Hematopoietic multipotent progenitor cell treated with erythropoietin and hydrocortisone succinate and interleukin-3 and kit ligand, for 8 days (in vitro differentiated cells): ENCODE results near the gene MCMBP.
"Not testable (repeated sequence)": the region's sequence is repeated elsewhere in the genome, so short reads cannot be mapped to it uniquely, and the experiment has no call there.

Source experiments
- DNase-seq: peaks from one replicate; pipeline ENCODE4 v3.0.0-alpha.2; 2015

MCMBP gene, protein sequence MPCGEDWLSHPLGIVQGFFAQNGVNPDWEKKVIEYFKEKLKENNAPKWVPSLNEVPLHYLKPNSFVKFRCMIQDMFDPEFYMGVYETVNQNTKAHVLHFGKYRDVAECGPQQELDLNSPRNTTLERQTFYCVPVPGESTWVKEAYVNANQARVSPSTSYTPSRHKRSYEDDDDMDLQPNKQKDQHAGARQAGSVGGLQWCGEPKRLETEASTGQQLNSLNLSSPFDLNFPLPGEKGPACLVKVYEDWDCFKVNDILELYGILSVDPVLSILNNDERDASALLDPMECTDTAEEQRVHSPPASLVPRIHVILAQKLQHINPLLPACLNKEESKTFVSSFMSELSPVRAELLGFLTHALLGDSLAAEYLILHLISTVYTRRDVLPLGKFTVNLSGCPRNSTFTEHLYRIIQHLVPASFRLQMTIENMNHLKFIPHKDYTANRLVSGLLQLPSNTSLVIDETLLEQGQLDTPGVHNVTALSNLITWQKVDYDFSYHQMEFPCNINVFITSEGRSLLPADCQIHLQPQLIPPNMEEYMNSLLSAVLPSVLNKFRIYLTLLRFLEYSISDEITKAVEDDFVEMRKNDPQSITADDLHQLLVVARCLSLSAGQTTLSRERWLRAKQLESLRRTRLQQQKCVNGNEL

GRCh38 chr10:119872610-119872859 lies at the start of gene MCMBP:
Gene MCMBP (minus strand): TSS chr10:119872843. CDS start chr10:119872584, 259 bp downstream.
- no peak for DNase-seq

DNA sequence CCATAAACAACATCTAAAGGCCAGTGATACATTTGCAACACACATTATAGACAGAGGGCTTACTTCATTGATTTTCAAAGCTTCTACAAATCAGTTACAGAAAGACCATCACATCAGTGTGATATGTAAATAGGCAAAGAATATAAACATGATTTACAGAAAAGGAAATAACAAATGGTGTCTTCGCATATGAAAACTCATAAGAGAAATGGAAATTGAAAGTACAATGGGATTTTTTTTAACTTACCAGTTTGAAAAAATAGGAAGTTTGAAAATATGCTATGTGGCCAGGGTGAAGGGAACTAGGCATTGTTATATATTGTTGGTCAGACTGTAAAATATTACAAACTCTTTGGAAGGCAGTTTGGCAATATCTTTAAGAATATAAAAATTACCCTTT lies 47.2 kb upstream of the MCMBP start:
- DNase-seq: no peak

DNA sequence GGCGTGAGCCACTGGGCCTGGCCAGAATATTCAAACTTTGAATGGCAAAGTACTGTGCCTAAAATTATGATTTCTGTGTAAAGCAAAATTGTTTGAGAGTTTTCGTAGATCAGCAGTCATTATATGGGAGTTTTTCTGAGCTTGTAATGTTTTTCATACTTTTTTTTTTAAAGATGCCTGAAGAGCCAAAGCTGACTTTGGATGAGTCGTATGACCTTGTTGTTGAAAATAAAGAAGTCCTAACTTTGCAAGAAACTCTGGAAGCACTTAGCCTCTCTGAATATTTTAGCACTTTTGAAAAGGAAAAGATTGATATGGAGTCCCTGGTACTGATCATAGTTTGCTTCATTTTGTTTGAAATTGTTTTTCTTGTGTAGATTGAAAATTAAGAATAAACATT lies 46.6 kb upstream of the MCMBP start:
- no peak for DNase-seq

DNA sequence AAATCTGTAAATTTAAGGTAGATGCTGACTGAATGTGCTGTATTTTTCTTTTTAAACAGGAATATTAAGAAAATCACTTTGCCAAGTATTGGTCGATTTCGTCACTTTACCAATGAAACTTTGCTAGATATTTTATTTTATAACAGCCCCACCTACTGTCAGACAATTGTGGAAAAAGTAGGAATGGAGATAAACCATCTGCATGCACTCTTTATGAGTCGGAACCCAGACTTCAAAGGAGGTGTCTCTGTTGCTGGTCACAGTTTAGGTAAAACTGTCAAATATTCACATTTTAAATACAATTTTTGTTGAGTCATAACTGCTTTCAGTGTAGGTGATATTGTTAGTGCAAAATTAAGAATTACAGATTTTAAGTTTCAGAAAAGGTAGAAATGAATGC lies 45.1 kb upstream of the MCMBP start:
- DNase-seq: peak; percentile 26

GRCh38 chr10:119910689-119911088 lies 38.0 kb upstream of the MCMBP start:
- no peak for DNase-seq

GRCh38 chr10:119908166-119908565 lies 35.5 kb upstream of the MCMBP start:
- DNase-seq: no peak

- not testable (repeated sequence) for DNase-seq
Observed at GRCh38 chr10:119907695-119908094, 35.1 kb upstream of the MCMBP start.

GRCh38 chr10:119903946-119904666 lies 31.5 kb upstream of the MCMBP start:
- no peak for DNase-seq

DNA sequence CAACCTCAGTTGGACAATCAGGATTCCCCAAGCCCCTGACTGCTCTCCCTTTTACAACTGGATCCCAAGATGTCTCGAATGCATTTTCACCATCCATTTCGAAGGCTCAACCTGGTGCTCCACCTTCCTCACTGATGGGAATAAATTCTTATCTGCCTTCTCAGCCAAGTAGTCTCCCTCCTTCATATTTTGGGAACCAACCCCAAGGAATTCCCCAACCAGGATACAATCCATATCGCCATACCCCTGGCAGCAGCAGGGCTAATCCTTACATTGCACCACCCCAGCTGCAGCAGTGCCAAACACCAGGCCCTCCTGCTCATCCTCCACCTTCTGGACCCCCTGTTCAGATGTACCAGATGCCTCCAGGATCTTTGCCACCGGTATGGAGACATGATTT lies 25.9 kb upstream of the MCMBP start:
- DNase-seq: no peak

- no peak for DNase-seq
Observed at GRCh38 chr10:119896937-119897770, 24.5 kb upstream of the MCMBP start.

DNA sequence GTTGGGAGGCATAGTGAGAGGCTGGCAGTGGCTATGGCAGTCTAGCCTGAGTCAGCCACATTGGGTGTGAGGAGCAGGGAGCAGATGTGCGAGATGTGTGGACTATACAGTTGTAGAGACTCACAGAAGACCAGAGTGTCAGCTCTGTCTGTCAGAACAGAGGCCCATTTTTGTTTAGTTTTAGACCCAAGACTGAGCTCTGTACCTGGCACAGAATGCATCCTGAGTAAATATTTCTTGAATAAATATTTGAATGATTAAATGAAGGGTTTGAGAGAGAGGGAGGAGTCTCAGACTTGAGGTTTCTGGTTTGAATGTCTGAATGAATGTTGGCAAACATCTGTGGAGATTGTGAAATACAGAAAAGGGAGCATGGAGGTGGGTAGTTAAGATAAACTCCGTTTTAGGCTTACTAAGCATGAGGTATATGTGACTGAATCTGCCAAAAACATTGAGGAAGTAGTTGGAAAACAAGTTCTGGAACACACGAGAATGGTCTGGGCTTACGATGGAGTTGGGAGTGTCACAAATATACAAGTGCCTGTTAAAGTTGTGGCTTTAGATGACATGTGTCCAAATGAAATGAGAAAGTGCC lies 23.5 kb upstream of the MCMBP start:
- peak; percentile 62 for DNase-seq

DNA sequence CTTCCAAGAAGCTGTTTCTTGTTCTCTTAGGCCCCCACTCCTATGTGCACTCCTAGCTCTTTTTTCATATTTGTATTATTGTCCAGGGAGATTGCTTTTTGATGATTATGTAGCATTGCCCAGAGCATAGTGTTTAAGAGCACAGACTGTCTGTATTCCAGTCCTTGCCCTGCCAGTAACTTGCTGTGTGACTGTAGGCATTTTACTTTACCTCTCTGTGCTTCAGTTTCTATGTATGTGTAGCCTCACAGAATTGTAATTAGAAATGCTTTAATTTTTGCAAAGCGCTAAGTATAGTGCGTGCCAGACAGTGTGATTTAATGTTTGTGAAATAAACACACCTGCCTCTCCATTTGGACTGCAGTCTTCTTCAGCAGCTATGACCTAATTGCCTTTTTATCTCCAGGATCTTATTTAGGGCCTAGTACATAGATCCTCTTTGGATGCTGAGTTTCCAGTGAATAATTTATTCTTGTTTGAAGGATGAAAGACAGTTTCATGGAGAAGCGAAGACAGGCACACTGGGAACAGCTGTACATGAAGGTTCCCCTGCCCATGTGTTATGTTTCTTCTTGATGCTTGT lies 21.3 kb upstream of the MCMBP start:
- no peak for DNase-seq

GRCh38 chr10:119893074-119893473 lies 20.4 kb upstream of the MCMBP start:
- DNase-seq: no peak

DNA sequence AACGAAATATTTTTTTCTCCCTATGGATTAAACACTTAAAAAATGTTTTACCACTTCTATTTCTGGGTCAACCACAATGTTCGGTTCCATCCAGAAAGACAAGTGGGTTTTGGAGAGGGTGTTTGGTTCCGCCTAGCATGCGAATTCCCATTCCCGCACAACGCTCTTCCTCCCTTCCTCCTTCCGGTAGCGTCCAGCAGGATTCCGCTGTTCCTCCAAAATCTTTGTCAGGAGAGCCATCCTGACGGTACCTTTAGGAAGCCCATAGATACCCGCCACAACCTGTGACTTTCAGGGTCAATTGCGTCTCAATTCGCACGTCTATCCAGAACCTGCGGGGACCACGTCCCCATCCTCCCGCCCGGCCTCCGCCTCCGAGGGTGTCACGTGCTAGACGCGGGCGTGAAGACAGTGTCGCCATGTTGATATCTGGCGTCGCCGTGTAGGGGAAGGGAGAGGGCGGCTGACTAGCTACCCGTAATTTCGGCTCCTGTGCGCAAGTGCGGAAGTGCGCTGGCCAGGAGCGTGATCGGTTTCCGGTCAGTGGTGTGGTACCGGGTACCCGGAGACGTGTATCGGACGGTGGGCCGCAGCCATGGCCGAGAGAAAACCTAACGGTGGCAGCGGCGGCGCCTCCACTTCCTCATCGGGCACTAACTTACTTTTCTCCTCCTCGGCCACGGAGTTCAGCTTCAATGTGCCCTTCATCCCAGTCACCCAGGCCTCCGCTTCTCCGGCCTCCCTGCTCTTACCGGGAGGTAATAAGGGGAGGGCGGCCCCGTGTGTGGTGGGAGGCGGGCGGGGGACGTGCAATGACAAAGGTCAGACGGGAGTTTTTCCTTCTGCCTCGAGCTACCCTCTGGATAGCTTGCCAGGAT lies 19.8 kb upstream of the MCMBP start, which contains the start of gene SEC23IP:
TSS of gene SEC23IP (plus strand) at position 543 of the 878 bp plus-strand sequence. CDS start at position 596, 53 bp downstream.
- peak; percentile 95 for DNase-seq

GRCh38 chr10:119891849-119892187 lies 19.2 kb upstream of the MCMBP start:
- not testable (repeated sequence) for DNase-seq

DNA sequence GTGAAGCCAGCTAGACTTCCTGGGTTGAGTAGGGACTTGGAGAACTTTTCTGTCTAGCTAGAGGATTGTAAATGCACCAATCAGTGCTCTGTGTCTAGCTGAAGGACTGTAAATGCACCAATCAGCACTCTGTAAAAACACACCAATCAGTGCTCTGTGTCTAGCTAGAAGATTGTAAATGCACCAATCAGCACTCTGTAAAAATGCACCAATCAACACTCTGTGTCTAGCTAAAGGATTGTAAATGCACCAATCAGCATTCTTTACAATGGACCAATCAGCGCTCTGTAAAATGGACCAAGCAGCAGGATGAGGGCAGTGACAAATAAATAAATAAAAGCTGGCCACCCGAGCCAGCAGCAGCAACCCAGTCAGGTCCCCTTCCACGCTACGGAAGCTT lies 17.7 kb upstream of the MCMBP start:
- not testable (repeated sequence) for DNase-seq

GRCh38 chr10:119889201-119889600 lies 16.6 kb upstream of the MCMBP start:
- peak; percentile 56 for DNase-seq

DNA sequence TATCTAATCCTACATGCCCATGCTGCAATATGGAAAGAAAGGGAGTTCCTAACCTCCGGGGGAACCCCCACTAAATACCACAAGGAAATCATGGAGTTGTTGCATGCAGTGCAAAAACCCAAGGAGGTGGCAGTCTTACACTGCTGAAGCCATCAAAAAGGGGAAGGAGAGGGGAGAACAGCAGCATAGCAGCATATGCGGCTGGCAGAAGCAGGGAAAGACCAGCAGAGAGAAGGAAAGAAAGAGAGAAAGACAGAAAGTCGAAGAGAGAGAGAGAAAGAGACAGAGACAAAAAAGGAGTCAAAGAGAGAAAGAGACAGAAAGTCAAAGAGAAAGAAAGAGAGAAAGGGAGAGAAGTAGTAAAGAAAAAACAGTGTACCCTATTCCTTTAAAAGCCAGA lies 16.1 kb upstream of the MCMBP start:
- peak; percentile 11 for DNase-seq

- DNase-seq: not testable (repeated sequence)
Observed at GRCh38 chr10:119886070-119886469, 13.4 kb upstream of the MCMBP start.

DNA sequence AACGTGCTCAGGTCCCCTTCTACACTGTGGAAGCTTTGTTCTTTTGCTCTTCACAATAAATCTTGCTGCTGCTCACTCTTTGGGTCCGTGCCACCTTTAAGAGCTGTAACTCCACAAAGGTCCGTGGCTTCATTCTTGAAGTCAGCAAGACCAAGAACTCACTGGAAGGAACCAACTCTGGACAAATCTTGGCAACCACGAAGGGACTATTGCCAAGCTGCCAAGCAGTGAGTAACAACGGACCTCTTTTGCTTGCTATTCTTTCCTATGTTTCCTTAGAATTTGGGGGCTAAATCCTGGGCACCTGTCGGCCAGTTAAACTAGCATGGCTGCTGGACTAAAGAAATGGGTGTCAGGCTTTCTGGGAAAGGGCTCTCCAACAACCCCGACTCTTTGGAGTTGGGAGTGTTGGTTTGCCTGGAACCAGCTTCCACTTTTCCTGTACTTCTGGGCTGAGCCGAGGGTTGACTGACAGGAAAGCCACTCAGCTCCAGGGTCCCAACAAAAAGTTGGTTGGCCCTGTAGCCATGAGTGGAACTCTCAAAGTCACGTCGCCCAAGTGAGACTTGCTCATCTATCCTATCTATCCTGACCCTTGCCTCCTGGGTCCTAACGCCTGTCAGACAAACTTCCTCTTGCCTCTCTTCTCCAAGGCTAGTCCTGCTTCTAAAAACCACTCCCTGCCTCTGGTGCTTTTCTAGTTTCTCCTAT lies 11.4 kb upstream of the MCMBP start:
- not testable (repeated sequence) for DNase-seq

GRCh38 chr10:119878524-119878923 lies 5.9 kb upstream of the MCMBP start:
- no peak for DNase-seq
